Astrocyte of the cerebellum (primary cell): ENCODE measurements around the gene KDM2A.
A peak's percentile ranks its signal among the peaks of the same experiment; 100 is the strongest.
"Not testable (repeated sequence)": the region's sequence is repeated elsewhere in the genome, so short reads cannot be mapped to it uniquely, and the experiment has no call there.

ENCODE experiments used
- DNase-seq: peaks from one replicate; pipeline ENCODE4 v3.0.0-alpha.2; 2011; ENCODE audit warnings: low read depth
- H3K4me3 ChIP-seq: 2 replicates; pipeline ENCODE4 v1.5.1; 2011; ENCODE audit warnings: mild to moderate bottlenecking, low read depth, low read length, moderate library complexity
- CTCF ChIP-seq: IDR thresholded peaks from 2 replicates; pipeline ENCODE4 v1.5.1; 2012; ENCODE audit warnings: low read length, low read depth, moderate library complexity, mild to moderate bottlenecking; ENCODE audit errors: missing control alignments
- in situ Hi-C: cut with HindIII; loops from 2 replicates; pipeline ENCODE4 v1.10.0; 2017; ENCODE audit warnings: low sequenced_read_pairs

KDM2A gene

GRCh38 chr11:67230406-67230805, 111.3 kb downstream of the KDM2A start:
- H3K4me3 ChIP-seq: no peak overlapping the region
- TF ChIP-seq CTCF: no peak
- in situ Hi-C loops: no loop called here
- DNase-seq: no peak

GRCh38 chr11:67230886-67231285, 111.8 kb downstream of the KDM2A start:
- in situ Hi-C loops: no loop called here
- no peak for TF ChIP-seq CTCF

GRCh38 chr11:67233584-67234190, 114.6 kb downstream of the KDM2A start:
- no peak for DNase-seq
- no peak for TF ChIP-seq CTCF
- in situ Hi-C loops: no loop called here
- H3K4me3 ChIP-seq: no peak overlapping the region

More at GRCh38 chr11:67230886-67231285, 111.8 kb downstream of the KDM2A start:
- no peak overlapping the region for H3K4me3 ChIP-seq
- DNase-seq: no peak

- in situ Hi-C loops, DNase-seq: not testable (repeated sequence)
These were observed 115.5 kb downstream of the KDM2A start for GRCh38 chr11:67234571-67234970.

GRCh38 chr11:67237574-67237973, 118.5 kb downstream of the KDM2A start:
- no peak overlapping the region for H3K4me3 ChIP-seq
- DNase-seq: no peak
- in situ Hi-C loops: no loop called here
- TF ChIP-seq CTCF: no peak

More at GRCh38 chr11:67234571-67234970, 115.5 kb downstream of the KDM2A start:
- H3K4me3 ChIP-seq: not testable (repeated sequence)

GRCh38 chr11:67238894-67239782, 120.1 kb downstream of the KDM2A start:
- in situ Hi-C loops: no loop called here
- peak overlapping the region; percentile 54 for H3K4me3 ChIP-seq
- DNase-seq: no peak
- no peak for TF ChIP-seq CTCF
